ENCODE measurements around the gene COL25A1.

COL25A1 gene

DNA sequence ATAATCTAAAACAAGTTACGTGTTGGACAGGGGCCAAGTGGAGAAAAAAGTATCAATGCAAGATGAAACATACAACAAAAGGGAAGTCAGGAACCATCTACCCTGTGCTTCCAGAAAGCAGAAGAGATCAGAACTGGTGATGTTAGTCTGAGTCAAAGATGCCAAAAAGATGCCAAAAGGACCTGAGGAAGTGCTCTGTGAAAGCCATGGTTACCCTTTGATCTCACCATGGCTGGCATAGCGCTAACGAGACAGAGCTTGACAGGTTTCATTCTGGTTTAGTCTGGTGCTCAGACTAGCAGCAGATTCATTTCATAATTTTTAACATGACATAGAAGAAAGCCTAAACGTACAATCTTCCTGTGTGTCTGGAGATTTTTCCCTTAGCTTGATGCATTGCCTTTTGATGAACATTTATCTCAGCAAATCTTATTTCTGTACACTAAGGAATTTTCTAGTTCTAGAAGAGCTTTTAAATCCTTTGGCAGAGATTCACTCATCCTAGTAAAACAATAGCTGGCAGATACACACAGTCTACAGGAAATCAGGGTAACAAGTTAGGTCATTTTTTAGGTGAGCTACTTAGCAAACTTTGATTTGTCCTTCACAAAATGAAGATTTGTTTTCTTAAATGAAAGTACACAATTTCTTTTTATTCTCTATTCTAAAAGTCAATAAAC is 87.7 kb downstream of the COL25A1 start:
- DNase-seq (ENCODE audit: low read depth in 2 of 2) = no peak

- no peak for DNase-seq (ENCODE audit: low read depth in 2 of 2)
These were observed 89.4 kb downstream of the COL25A1 start for GRCh38 chr4:109213056-109213455.

DNA sequence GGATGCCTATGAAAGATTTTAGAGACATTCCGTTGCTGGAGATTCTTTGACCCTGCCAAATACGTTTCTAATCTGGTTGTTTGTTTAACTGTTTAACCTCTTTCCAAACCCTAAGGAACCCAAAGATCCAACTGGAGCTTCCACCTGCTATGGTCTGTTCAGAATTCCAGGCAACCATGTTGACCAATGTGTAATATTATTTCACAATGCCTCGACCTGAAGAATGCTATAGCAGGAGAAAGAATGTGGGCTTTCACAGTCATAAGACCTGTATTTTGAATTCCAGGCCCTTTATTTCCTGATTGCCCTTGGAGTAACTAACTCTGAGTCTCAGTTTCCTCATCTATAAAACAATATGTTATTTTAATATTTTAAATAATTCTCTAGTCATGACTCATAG is 90.8 kb downstream of the COL25A1 start:
- no peak for DNase-seq (ENCODE audit: low read depth in 2 of 2)

GRCh38 chr4:109209647-109210046 is 92.8 kb downstream of the COL25A1 start:
- no peak for DNase-seq (ENCODE audit: low read depth in 2 of 2)

- no peak for DNase-seq (ENCODE audit: low read depth in 2 of 2)
These were observed 94.6 kb downstream of the COL25A1 start for GRCh38 chr4:109207898-109208297.

GRCh38 chr4:109207061-109207460 is 95.4 kb downstream of the COL25A1 start:
- DNase-seq (ENCODE audit: low read depth in 2 of 2) = no peak

DNA sequence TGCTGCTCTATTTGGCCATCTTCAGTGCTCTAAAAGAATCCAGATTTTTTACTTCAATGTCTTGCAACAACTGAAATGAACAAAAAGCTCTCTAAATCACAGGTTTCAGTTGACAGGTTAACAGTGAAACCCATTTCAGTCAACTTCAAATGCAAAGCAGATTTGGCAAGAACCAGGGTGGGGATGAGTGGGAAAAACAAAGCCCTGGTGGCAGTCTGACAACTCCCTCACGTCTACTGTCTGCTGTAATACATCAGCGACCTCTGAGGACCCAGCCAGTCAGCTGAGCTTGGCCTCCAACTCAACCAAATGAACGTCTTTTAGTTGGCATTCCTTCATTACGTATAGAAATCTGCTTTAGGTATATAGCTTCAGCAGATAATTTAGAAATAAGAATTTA is 95.8 kb downstream of the COL25A1 start:
- DNase-seq (ENCODE audit: low read depth in 2 of 2) = no peak

- DNase-seq (ENCODE audit: low read depth in 2 of 2) = no peak
These were observed 97.3 kb downstream of the COL25A1 start for GRCh38 chr4:109205186-109205585.

DNA sequence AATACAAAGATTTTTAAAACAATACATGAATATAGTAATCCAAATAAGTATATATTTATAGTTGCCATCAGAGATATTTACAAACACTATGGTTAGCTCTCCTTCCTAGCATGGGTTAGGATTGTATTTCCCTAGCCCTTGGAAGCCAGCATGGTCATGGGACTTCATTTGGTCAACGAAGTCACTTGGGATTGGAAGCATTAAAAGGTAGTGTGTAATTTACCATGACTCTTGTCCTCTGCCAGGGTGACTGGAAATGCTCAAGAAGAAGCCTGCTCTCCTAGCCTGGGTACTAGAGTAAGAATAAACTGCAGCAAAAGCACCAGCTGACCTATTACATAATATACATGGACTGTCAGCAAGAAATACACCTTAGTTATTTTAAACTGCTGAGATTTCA is 102.9 kb downstream of the COL25A1 start:
- no peak for DNase-seq (ENCODE audit: low read depth in 2 of 2)

DNA sequence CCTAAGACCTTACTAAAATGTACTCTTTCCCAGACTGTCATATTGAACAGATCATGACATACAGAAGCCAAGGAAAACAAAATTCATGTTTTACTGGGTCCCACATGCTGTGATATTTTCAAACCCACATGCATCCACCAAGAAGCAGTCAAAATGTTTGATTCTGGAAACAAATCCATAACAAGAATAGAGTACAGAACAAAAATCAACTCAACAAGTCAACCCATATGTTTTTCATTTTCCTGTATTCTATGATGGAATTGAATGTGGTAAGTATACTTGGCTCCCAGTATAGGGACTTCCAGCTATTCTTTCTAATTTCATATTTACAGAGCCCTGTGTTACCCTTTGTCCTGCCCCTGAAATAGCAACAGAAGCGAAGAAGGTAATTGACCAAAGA is 106.8 kb downstream of the COL25A1 start:
- no peak for DNase-seq (ENCODE audit: low read depth in 2 of 2)

DNA sequence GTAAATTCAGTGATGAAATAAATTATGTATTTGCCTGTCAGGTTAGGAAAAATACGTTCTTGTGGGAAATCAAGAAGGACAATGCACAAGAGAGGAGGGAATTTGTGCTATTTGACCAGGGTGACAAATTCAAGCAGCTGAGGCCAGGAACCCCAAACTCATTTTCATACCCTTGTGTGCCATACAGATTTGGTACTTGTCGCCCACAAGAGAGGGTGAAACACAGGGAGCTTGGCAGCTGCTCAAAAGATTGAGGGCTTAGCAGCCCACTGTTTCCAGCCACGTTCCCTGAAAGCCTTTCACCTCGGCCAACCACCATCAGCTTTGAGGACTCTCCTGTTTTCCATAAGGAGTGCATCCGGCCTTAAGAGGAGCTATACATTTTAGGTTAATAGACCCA is 111.2 kb downstream of the COL25A1 start:
- DNase-seq (ENCODE audit: low read depth in 2 of 2) = no peak

DNA sequence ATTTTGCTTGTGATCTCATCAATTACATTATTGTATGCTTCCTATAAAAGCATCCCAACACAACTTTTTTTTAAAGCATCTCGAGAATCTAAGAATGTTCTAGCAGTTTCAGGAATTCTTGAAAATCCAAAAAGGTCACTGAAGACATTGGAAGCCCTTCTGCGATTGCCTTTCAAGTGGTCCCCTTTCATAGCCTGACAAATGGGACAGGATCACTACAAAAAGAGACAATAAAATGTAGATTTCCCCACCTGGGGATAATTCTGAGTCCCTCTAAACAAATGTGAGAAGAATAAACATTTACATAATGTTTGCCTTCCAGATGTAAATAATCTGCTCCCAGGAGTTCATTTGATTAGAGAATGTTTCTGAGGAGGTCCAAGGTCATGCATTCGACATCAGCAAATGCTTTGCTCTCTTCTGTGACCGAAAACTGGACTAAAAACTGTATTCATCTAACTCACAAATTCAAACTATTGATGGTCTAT is 116.0 kb downstream of the COL25A1 start:
- no peak for DNase-seq (ENCODE audit: low read depth in 2 of 2)

- DNase-seq (ENCODE audit: low read depth in 2 of 2) = no peak
These were observed 116.5 kb downstream of the COL25A1 start for GRCh38 chr4:109185951-109186350.

GRCh38 chr4:109185548-109185947 is 116.9 kb downstream of the COL25A1 start:
- no peak for DNase-seq (ENCODE audit: low read depth in 2 of 2)

DNA sequence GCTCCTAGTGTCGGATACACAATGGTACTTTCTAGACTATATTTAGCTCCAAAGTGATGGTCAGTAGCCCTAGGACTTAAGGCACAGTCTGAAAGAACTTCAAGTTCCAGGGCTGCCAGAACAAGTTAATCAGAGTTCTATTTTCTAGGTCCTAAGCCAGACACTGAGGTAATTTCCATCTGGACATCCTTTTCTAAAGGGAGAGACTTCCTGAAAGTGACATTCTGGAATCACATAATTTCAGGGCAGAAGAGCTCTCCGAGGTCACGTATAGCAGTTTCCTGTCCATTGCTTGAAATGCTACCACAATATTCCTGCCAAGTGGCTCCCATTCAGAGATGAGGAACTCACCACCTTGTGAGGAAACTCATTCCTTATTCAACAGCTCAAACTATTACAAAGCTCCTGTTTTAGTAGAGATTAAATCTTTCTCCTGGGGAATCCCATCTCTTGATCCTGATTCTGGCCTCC is 117.9 kb downstream of the COL25A1 start:
- no peak for DNase-seq (ENCODE audit: low read depth in 2 of 2)

DNA sequence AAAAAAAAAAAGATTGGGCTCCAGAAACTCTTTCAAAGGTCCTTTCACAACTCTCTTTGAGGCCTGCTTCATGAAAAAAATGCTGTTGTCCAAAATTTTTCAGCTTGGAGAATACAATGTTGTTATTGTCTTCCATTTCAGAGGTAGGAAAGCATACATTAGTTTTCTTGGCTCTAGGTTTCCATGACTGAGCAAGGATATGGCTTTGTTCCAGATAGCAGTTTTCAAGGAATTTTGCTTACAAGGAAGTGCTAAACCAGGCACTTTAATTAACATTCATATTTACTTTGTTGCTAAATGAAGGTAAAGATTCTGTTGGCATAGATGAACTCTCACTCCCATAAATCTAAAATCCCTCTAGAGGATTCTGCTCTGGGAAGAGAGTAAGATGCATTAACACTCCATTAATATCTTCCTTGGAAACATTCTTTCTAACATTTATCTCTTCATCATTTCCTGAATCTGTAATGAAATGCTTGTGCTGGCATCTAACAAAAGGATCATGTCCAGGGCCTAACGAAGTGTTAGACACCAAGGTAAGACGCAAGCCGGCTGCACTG is 118.4 kb downstream of the COL25A1 start:
- no peak for DNase-seq (ENCODE audit: low read depth in 2 of 2)

- DNase-seq (ENCODE audit: low read depth in 2 of 2) = no peak
These were observed 119.8 kb downstream of the COL25A1 start for GRCh38 chr4:109182696-109183095.

DNA sequence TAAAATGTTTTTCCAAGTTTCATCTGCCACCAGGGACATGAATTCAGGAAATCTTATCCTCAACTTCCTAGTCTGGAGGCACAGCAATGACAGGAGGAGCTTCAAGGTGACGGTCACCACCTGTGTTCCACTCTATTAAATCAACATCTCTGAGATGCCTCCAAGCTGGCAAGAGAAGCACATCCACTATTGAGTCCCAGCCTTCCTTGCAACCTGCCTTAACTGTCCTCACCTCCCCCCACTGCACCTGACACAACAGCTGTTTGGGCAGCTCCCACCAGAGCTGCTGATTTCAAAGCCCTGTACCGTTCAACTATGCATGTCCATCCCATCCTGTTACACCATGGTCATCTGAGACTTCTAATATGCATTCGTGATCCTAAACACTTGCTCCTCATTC is 123.4 kb downstream of the COL25A1 start:
- no peak for DNase-seq (ENCODE audit: low read depth in 2 of 2)

GRCh38 chr4:109177096-109177810 is 125.2 kb downstream of the COL25A1 start:
- no peak for DNase-seq (ENCODE audit: low read depth in 2 of 2)

- DNase-seq (ENCODE audit: low read depth in 2 of 2) = no peak
These were observed 128.1 kb downstream of the COL25A1 start for GRCh38 chr4:109174224-109174953.

DNA sequence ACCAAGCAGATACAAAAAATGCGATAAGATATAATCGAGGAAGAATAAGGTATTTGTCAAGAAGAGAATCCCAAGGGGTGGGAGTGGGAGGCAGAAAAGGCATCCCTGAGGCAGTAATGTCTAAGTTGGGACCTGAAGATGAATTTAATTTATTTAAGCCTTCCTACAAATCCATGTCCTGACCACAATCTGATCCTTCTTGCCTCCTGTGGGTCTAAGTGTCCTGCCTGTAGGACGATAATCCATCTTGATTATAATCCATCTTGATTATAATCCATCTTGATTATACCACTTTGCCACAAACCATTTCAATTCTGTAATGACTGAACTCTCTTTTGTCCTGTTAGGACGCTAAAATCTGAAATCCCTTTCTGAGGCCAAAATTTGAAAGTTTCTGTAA is 130.2 kb downstream of the COL25A1 start:
- no peak for DNase-seq (ENCODE audit: low read depth in 2 of 2)

GRCh38 chr4:109171070-109171469 is 131.4 kb downstream of the COL25A1 start:
- no peak for DNase-seq (ENCODE audit: low read depth in 2 of 2)
